Measurements from ENCODE around the gene CALML6. TPM values are rescaled to one million over a fixed set of nuclear protein-coding genes. Genes with fewer than 3 reads are reported as not detected.

Gene CALML6
- total and polyA plus RNA-seq, 2 of the 4 experiments (the other 2 are of a cell fraction): 0.91 TPM; not detected in 1

DNA sequence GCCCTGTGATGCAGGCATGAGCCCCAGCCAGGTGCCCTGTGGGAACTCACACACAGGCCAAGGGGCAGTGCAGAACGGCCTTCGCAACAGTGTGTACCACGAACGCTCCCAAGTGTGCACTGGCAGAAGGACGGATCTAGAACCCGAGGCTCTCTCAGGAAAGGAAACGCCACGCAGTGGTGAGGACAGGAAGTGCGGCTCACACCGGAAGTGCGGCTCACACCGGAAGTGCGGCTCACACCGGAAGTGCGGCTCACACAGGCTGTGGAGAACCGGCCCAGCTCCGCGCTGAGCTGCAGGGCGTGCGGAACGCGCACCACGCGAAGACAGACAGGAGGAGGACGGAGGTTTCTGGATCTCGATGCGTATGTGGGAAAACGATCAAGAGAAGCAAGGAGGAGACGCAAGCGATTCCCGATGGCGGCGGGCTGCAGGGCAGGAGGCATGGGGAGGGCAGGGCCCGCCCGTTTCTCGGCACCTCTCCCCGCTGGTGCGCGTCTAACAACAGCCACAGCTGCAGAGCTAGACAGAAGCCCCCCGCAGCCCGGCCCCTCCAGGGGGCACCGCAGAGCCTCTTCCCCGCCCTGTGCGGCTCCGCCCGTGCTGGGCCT is 39.9 kb downstream of the CALML6 start:
- in situ Hi-C loops (cut with MboI; ENCODE audit: low sequenced_read_pairs): loop anchor here (10.0 to 25.0 kb wide), 2 partner anchors 90 to 407 kb away; no protein-coding TSS in a partner anchor
- no TSS peak for BruUV-seq (replicated peaks)
- CTCF ChIA-PET: interaction anchor here (1.7 kb wide), 1 partner anchor 90 kb away, joined by 6 read pairs; no protein-coding TSS in a partner anchor

More for the DNA sequence above, 39.9 kb downstream of the CALML6 start:
- H2AK5ac ChIP-seq (ENCODE audit: low read depth, low read length): no peak overlapping the region
- TF ChIP-seq BHLHE40 (IDR thresholded peaks at IDR 0.05; ENCODE audit: low read depth, low read length) (no peak), NFE2L2 (IDR thresholded peaks at IDR 0.05; ENCODE audit: low read depth, low read length) (no peak), RCOR1 (IDR thresholded peaks at IDR 0.05; ENCODE audit: insufficient replicate concordance, low read length) (no peak), CHD1 (IDR thresholded peaks at IDR 0.05; ENCODE audit: low read depth, low read length) (no peak), MXI1 (IDR thresholded peaks at IDR 0.05; ENCODE audit: borderline replicate concordance, low read depth, low read length) (no peak), FOS (IDR thresholded peaks at IDR 0.05; ENCODE audit: low read depth, low read length) (no peak), SMC3 (IDR thresholded peaks at IDR 0.05; ENCODE audit: low read depth, low read length) (no peak), POLR2A (IDR thresholded peaks at IDR 0.05; ENCODE audit: low read depth, low read length) (no peak), MAZ (IDR thresholded peaks at IDR 0.05; ENCODE audit: borderline replicate concordance, low read depth, low read length) (no peak), RFX5 (IDR thresholded peaks at IDR 0.05; ENCODE audit: low read depth, low read length) (no peak), CEBPB (IDR thresholded peaks at IDR 0.05; ENCODE audit: low read depth, low read length) (no peak), MAFK (IDR thresholded peaks at IDR 0.05; ENCODE audit: low read depth, low read length) (no peak), RAD21 (IDR thresholded peaks at IDR 0.05; ENCODE audit: low read length) (no peak), ELK1 (IDR thresholded peaks at IDR 0.05; ENCODE audit: borderline replicate concordance, low read depth, low read length) (no peak), USF2 (IDR thresholded peaks at IDR 0.05; ENCODE audit: low read depth, low read length) (no peak)
- TF ChIP-seq, protein P1, sequence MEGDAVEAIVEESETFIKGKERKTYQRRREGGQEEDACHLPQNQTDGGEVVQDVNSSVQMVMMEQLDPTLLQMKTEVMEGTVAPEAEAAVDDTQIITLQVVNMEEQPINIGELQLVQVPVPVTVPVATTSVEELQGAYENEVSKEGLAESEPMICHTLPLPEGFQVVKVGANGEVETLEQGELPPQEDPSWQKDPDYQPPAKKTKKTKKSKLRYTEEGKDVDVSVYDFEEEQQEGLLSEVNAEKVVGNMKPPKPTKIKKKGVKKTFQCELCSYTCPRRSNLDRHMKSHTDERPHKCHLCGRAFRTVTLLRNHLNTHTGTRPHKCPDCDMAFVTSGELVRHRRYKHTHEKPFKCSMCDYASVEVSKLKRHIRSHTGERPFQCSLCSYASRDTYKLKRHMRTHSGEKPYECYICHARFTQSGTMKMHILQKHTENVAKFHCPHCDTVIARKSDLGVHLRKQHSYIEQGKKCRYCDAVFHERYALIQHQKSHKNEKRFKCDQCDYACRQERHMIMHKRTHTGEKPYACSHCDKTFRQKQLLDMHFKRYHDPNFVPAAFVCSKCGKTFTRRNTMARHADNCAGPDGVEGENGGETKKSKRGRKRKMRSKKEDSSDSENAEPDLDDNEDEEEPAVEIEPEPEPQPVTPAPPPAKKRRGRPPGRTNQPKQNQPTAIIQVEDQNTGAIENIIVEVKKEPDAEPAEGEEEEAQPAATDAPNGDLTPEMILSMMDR (conservative IDR thresholded peaks at IDR 0.05; ENCODE audit: low read depth, low read length): no peak
- no peaks in the 10 kb centered on the region for H3K9me1 ChIP-seq (ENCODE audit: insufficient read depth, low read length)
- H3K4me3 ChIP-seq (ENCODE audit: insufficient read depth, low read depth, low read length): no peak overlapping the region
- H4K91ac ChIP-seq (ENCODE audit: insufficient read depth, low read depth, low read length): no peak overlapping the region
- H3K79me1 ChIP-seq (ENCODE audit: low read depth in 1 of 2, low read length in 2 of 2): no peaks in the 10 kb centered on the region
- no peak overlapping the region for H3K18ac ChIP-seq (ENCODE audit: low read depth, low read length)
- H2BK5ac ChIP-seq (ENCODE audit: low read depth, low read length, poor library complexity, severe bottlenecking): no peak overlapping the region
- no peaks in the 10 kb centered on the region for H3K9me3 ChIP-seq (ENCODE audit: control insufficient read depth, insufficient read depth, low read length)
- no peak overlapping the region for H2BK20ac ChIP-seq (ENCODE audit: low read depth, low read length)
- DNase-seq (no peak), ATAC-seq (ENCODE audit: low read depth) (no peak)
- 90% methylated on average over 14 of the region's 46 CpGs; no CpG with 5 or more reads in 1 of the 2 experiments for WGBS, 2 experiments (ENCODE audit: extremely low coverage in 2 of 2, insufficient read length in 1 of 2)
- no peak overlapping the region for H3K4ac ChIP-seq (ENCODE audit: low read depth, low read length)
- no peak overlapping the region for H2AK9ac ChIP-seq (replicated peaks; ENCODE audit: low read depth, low read length, poor library complexity)
- H3K27ac ChIP-seq (ENCODE audit: insufficient read depth, low read length): no peak overlapping the region
- no peaks in the 10 kb centered on the region for H3K36me3 ChIP-seq (ENCODE audit: control insufficient read depth, insufficient read depth, low read length)
- no peaks in the 10 kb centered on the region for H4K20me1 ChIP-seq (ENCODE audit: insufficient read depth, low read length)
- no peak overlapping the region for H4K5ac ChIP-seq (ENCODE audit: low read depth, low read length)
- H3K9ac ChIP-seq (ENCODE audit: low read depth, low read length): no peak overlapping the region
- no peak overlapping the region for H3K56ac ChIP-seq (ENCODE audit: extremely low read depth, insufficient read depth, low read length)
- no peak overlapping the region for H4K8ac ChIP-seq (ENCODE audit: low read depth in 2 of 2, low read length in 2 of 2)
- peaks cover 29% of the 10 kb centered on the region for H3K27me3 ChIP-seq (ENCODE audit: control insufficient read depth, insufficient read depth, low read length)
- dilution Hi-C loops (cut with HindIII; ENCODE audit: low sequenced_read_pairs, unreplicated experiment) (no loop called here), intact Hi-C loops (cut with micrococcal nuclease) (no loop called here)
- H3K14ac ChIP-seq (replicated peaks; ENCODE audit: low read depth, low read length): no peak overlapping the region
- H2BK15ac ChIP-seq (ENCODE audit: low read depth, low read length): no peak overlapping the region
- no peak overlapping the region for H2BK120ac ChIP-seq (ENCODE audit: low read depth, low read length)
- peaks cover 2% of the 10 kb centered on the region; the same call in 1 of the 2 replicates for H3K4me1 ChIP-seq (ENCODE audit: control insufficient read depth, insufficient read depth, low read length)
- no peak overlapping the region for H2AFZ ChIP-seq (replicated peaks; ENCODE audit: low read length, poor library complexity)
- H3K4me2 ChIP-seq (ENCODE audit: low read depth, low read length): no peak overlapping the region
- POLR2A ChIA-PET (ENCODE audit: unreplicated experiment): no interaction called here
- no peak overlapping the region for H3K23ac ChIP-seq (ENCODE audit: low read depth, low read length)

Measured in IMR-90 (cell line).